C4-2B (cell line): ENCODE measurements around the gene FBXW5.

Experiments
- ZFX ChIP-seq: fragments of 450-650 bp; IDR thresholded peaks from 2 replicates; pipeline ENCODE4 v1.6.1; 2017
- TF ChIP-seq, protein P1 (sequence below): fragments of 450-650 bp; conservative IDR thresholded peaks from 2 replicates; pipeline ENCODE4 v1.5.1; 2017; ENCODE audit warnings: mild to moderate bottlenecking

DNA sequence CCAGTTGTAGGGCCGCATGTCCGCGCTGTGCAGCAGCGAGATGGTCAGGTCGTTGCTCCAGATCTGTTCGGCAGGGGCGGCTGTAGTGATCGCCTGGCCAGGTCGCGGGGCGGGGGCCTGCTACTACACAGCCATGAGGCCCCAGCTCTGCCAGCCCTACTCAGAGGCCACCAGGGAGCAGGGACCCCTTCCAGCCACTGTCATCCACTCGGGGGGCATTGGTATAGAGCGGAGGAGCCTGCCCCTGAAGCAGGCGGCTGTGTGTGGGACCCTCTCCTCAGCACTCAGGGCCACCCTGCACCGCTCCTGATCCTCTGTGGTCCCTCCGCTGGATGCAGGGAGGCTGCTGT lies 1.7 kb downstream of the FBXW5 start:
- TF ChIP-seq, protein P1, sequence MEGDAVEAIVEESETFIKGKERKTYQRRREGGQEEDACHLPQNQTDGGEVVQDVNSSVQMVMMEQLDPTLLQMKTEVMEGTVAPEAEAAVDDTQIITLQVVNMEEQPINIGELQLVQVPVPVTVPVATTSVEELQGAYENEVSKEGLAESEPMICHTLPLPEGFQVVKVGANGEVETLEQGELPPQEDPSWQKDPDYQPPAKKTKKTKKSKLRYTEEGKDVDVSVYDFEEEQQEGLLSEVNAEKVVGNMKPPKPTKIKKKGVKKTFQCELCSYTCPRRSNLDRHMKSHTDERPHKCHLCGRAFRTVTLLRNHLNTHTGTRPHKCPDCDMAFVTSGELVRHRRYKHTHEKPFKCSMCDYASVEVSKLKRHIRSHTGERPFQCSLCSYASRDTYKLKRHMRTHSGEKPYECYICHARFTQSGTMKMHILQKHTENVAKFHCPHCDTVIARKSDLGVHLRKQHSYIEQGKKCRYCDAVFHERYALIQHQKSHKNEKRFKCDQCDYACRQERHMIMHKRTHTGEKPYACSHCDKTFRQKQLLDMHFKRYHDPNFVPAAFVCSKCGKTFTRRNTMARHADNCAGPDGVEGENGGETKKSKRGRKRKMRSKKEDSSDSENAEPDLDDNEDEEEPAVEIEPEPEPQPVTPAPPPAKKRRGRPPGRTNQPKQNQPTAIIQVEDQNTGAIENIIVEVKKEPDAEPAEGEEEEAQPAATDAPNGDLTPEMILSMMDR: no peak
- TF ChIP-seq ZFX: no peak
